NCI-H146 treated with DMSO at 0.1 percent for 48 hours (cell line): Measurements from ENCODE around the gene DNM2.
"Not testable (repeated sequence)": the region's sequence is repeated elsewhere in the genome, so short reads cannot be mapped to it uniquely, and the experiment has no call there.

Experiments
- DNase-seq: peaks from one replicate; lab custom pipeline; 2025; ENCODE audit not compliant: unreplicated experiment; lab: John Stamatoyannopoulos, UW

Gene DNM2

DNA sequence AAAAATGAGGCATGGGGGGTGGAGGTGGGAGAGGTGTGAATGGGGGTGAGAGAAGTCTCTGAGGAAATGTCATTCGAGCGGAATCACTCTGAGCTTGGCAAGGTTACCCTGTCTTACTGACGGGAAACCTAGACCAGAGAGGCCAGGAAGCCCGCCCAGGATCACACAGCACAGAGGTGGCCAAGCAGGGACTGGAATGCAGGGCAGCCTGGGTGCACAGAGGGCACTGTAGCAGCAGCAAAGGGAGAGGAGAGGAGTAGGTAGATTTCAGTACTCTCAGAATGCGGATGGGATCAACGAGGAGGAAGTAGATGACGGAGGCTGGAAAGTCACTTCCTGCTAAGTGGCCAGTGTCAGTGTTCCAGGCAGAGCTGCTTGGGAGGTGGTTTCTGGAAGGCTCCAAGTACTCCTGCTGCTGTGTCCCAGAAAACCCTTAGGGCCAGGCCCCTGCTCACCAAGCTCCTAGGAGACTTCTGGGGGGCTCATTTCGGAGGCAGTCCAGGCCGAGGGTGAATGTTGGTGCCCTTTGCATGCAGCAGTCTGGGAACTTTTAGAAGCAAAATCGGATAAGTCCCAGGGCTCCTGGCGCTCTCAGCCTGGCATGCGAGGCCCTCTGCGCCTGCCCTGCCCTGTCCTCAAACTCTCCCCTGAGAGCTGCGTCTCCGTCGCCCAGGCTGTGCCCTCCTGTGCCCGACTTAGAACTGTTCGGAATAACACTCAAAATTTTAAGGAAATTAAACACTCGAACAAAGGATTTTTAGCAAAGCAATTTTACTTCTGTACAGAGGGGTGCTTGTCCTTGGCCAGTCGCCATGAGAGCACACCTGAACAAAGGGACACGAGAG lies 33.5 kb downstream of the DNM2 start:
- DNase-seq = no peak

- DNase-seq = no peak
Measured at GRCh38 chr19:10752237-10752912, 34.5 kb downstream of the DNM2 start.

DNA sequence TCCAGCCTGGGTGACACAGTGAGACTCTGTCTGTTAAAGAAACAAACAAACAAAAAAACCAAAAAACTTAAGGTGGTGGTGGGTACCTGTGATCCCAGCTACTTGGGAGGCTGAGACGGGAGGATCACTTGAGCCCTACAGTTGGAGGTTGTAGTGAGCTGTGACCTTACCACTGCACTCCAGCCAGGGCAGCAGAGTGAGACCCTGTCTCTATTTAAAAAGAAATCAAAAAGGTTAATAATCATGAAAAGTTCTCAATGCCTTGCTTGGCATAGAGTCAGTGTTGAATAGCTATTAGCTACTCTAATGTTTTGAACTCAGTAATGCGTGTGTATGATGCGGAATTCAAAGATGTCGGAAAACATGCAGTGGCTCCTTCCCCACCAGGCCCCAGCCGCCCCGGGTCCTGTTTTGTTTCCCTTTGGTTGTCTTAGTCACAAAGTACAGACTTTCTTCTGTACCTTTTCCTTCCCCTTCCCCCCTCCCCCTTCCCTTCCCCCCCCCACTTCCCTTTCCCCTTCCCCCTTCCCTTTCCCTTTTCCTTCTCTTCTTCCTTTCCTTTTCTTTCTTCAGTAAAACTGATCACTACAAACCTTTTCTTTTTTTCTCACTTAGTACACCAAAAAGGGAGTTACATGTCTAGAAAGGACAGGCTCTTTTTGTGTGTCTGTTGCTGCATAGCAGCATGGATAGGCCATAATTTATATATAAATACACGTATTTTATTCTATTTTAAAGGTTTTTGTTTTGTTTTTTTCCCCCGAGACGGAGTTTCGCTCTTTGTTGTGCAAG lies 35.2 kb downstream of the DNM2 start:
- no peak for DNase-seq

- DNase-seq = no peak
Measured at GRCh38 chr19:10756371-10756770, 38.5 kb downstream of the DNM2 start.

GRCh38 chr19:10756791-10757190 lies 38.9 kb downstream of the DNM2 start:
- DNase-seq = no peak

DNA sequence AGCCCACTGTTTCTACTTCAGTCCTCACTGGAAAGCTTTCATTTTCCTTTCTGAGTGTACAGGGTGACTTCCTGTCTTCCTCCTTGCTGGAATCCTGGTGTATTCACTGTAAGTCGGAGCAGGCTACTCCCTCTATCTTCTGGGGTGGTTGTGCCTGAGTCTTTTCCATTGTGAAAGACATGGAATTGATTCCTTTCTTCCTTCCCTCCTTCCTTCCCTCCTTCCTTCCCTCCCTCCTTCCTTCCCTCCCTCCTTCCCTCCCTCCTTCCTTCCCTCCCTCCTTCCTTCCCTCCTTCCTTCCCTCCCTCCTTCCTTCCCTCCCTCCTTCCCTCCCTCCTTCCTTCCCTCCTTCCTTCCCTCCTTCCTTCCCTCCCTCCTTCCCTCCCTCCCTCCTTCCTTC lies 40.2 kb downstream of the DNM2 start:
- not testable (repeated sequence) for DNase-seq

- no peak for DNase-seq
Measured at GRCh38 chr19:10758978-10759377, 41.1 kb downstream of the DNM2 start.

DNA sequence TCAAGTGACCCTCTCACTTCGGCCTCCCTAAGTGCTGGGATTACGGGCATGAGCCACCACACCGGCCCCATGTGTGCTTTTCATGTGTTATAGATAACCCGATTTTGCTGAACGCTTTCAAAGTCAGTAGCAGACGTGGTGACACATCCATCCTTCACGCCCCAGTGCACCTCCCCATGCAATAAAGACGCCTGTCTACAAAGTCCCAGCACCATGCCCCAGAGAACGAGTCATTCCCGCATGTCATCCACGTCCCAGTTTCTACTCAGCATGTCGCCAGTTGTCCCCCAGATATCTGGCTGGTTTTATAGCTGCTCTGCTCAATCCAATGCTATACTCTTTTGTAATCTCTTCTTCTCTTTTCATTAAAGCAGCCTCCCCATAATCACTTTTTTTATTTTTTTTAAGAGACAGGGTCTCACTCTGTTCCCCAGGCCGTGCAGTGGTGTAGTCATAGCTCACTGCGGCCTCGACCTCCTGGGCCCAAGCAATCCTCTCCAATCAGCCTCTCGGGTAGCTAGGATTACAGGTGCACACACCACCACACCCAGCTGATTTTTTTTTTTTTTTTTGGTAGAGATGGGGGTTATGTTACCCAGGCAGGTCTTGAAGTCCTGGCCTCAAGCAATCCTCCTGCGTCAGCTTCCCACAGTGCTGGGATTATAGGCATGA lies 42.5 kb downstream of the DNM2 start:
- DNase-seq = no peak

DNA sequence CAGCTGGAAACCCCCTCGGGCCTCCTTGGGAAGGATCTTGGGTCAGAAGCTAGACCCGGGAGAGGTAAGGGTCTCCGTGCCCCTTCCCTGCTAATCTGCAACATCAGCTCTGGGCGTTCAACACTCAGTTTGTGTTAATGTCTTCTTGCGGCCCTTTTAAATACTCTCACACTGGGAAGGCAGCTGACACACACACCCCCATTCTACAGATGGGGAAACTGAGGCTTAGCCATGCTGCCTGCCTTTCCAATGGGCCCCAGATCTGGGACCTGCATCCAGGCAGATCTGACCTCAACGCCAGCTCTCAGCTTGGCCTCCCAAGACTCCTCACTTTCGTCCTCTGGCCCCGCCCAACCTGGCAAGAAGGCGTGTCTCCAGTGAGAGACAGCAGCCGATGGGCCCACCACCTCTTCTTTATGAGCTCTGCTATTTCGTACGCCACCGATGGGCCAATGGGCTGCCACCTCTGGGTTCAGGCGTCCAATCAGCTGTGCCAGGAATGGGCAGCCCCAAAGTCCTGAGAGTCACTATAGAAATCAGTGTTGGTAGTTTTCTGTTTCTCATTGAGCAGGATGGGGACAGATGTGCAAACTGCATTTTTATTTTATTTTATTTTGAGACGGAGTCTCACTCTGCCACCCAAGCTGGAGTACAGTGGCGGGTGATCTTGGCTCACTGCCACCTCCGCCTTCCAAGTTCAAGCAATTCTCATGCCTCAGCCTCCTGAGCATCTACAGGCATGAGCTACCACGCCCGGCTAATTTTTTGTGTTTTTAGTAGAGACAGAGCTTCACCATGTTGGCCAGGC lies 43.8 kb downstream of the DNM2 start:
- no peak for DNase-seq

GRCh38 chr19:10762656-10763055 lies 44.8 kb downstream of the DNM2 start:
- DNase-seq = no peak

DNA sequence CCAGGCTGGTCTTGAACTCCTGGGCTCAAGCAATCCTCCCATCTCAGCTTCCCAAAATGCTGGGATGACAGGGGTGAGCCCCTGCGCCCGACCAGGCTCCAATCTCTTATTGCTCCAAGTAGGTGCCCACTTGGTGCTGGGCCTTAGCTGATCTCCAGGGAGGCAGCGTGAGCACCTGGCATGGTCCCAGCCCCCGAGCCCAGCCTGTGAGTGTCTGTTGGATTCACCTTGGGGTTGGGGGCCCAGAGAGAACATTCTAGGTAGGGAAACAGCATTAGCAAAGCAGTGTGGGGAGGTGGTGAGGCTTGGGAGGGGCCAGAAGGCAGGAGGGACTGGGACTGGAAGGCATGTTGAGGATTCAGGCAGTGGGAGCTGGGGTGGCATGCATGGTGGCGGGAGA lies 45.5 kb downstream of the DNM2 start:
- DNase-seq = no peak

DNA sequence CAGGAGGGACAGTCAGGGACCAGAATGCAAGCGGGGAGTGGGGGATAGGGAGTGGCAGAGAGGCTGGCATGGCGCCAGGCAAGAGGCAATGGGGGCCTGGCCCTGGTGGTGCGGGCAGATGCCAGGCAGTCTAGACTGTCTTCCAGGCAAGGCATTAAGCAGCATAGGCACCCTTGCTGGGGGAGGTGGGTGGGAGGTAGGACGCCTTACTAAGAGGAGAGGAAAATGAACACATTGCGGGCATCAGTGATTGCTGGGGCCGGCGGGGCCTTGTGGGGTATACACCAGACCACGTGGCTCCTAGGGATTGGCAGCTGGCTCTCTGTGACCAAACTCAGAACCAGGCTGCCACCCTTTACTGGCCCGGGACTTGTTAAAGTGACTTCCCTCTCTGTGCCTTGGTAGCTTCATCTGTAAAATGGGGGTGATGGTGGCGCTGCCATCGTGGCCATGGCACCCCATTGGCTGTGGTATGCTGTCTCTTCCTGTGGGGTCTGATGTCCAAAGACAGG lies 46.0 kb downstream of the DNM2 start:
- DNase-seq = no peak

- no peak for DNase-seq
Measured at GRCh38 chr19:10764340-10764894, 46.5 kb downstream of the DNM2 start.

- no peak for DNase-seq
Measured at GRCh38 chr19:10766049-10766623, 48.3 kb downstream of the DNM2 start.

DNA sequence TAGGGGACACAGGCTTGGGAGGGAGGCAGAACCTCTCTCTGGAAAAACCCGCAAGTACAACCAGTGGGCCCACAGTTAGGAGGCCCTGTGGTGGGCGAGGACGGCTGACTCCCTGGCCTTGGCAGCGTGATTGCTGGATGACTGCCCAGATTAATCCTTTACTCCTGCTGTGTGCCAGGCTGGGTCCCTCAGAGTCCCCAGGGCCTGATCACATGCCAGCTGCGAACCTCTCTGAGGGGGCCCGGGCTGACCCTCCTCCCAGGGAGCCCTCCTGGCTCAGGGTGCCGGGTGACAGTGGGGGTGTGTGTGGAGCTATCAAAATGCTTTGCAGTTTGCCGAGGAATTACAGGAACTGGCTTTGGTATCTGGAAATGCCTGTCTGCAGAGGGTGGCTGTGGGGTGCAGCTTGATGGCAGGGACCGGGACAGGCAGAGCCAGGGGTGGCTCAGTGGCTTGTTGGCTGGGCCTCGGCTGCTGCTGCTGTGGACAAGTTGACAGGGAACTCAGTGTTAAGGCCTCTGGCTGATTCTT lies 48.9 kb downstream of the DNM2 start:
- no peak for DNase-seq

DNA sequence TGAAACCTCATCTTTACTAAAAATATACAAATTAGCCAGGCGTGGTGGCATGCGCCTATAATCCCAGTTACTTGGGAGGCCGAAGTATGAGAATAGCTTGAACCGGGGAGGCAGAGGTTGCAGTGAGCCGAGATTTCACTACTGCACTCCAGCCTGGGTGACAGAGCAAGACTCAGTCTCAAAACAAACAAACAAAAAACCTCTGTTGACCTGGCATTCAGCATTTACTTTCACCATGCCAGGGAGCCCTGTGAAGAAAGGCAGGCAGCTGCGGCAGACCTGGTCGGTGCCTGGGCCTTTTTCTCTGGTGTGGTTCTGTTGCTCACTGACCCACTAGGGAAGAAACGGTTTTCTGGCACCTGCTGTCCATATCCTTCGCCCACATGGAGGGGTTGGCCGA lies 49.8 kb downstream of the DNM2 start:
- no peak for DNase-seq

DNA sequence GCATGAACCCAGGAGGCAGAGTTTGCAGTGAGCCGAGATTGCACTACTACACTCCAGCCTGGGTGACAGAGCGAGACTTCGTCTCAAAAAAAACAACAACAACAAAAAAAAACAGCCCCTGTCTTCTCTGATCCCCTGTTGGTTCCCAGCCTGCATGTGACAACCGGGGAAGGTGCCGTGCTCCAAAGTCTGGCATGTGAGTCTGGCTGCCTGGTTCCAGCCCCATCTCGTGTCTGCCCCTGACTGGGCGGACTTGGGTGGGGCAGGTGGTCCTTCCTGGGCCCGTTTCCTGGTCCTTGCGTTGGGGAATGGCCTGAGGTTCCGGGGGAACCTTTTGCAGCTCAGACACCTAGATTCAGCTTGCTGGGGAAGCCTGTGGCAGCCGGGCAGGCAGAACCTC lies 50.5 kb downstream of the DNM2 start:
- no peak for DNase-seq

- no peak for DNase-seq
Measured at GRCh38 chr19:10768936-10769335, 51.1 kb downstream of the DNM2 start.
